ENCODE results near the gene BBLN. TPM values are rescaled to one million over a fixed set of nuclear protein-coding genes. Genes with fewer than 3 reads are reported as not detected.

BBLN gene
- total RNA-seq, 1 experiment from 2014 or later, result 154 TPM

Other genes starting within 250 kb of the BBLN start
- gene ST6GALNAC4, start 243.2 kb upstream of the BBLN start, total RNA-seq (2014; rRNA removed; shearing (Covaris generic); ENCODE audit: low replicate concordance), result 23.5 and 41.6 TPM in 2 replicates
- 2.7 and 3.1 TPM in 2 replicates for gene PIP5KL1, start 229.5 kb upstream of the BBLN start, total RNA-seq (2014; rRNA removed; shearing (Covaris generic); ENCODE audit: low replicate concordance)
- gene DPM2, start 222.4 kb upstream of the BBLN start, total RNA-seq (2014; rRNA removed; shearing (Covaris generic); ENCODE audit: low replicate concordance), result 21.5 and 34.4 TPM in 2 replicates
- 6.9 and 10.1 TPM in 2 replicates for gene EEIG1, start 179.3 kb upstream of the BBLN start, total RNA-seq (2014; rRNA removed; shearing (Covaris generic); ENCODE audit: low replicate concordance)
- gene NAIF1, start 92.9 kb upstream of the BBLN start, total RNA-seq (2014; rRNA removed; shearing (Covaris generic); ENCODE audit: low replicate concordance), result 7.3 and 13.9 TPM in 2 replicates
- gene SLC25A25, start 92.0 kb upstream of the BBLN start, total RNA-seq (2014; rRNA removed; shearing (Covaris generic); ENCODE audit: low replicate concordance), result 4.1 and 12.7 TPM in 2 replicates
- gene PTGES2, start 32.5 kb upstream of the BBLN start, total RNA-seq (2014; rRNA removed; shearing (Covaris generic); ENCODE audit: low replicate concordance), result 68.4 and 114 TPM in 2 replicates
- not detected in 2 replicates for gene LCN2, start 10.8 kb upstream of the BBLN start, total RNA-seq (2014; rRNA removed; shearing (Covaris generic); ENCODE audit: low replicate concordance)
- 62.7 and 84.0 TPM in 2 replicates for gene CIZ1, start 31.3 kb downstream of the BBLN start, total RNA-seq (2014; rRNA removed; shearing (Covaris generic); ENCODE audit: low replicate concordance)
- gene DNM1, start 43.1 kb downstream of the BBLN start, total RNA-seq (2014; rRNA removed; shearing (Covaris generic); ENCODE audit: low replicate concordance), result 0.65 and 5.0 TPM in 2 replicates
- gene GOLGA2, start 115.7 kb downstream of the BBLN start, total RNA-seq (2014; rRNA removed; shearing (Covaris generic); ENCODE audit: low replicate concordance), result 16.2 and 75.3 TPM in 2 replicates
- gene SWI5, start 116.0 kb downstream of the BBLN start, total RNA-seq (2014; rRNA removed; shearing (Covaris generic); ENCODE audit: low replicate concordance), result 34.5 and 37.6 TPM in 2 replicates
- 20.8 and 28.2 TPM in 2 replicates for gene TRUB2, start 162.2 kb downstream of the BBLN start, total RNA-seq (2014; rRNA removed; shearing (Covaris generic); ENCODE audit: low replicate concordance)
- gene COQ4, start 162.6 kb downstream of the BBLN start, total RNA-seq (2014; rRNA removed; shearing (Covaris generic); ENCODE audit: low replicate concordance), result 28.3 and 40.1 TPM in 2 replicates
- gene SLC27A4, start 180.3 kb downstream of the BBLN start, total RNA-seq (2014; rRNA removed; shearing (Covaris generic); ENCODE audit: low replicate concordance), result 18.5 and 24.4 TPM in 2 replicates
- 22.7 and 33.4 TPM in 2 replicates for gene URM1, start 211.1 kb downstream of the BBLN start, total RNA-seq (2014; rRNA removed; shearing (Covaris generic); ENCODE audit: low replicate concordance)